PC-9 (cell line): ENCODE data around the gene LDHAL6A. TPM values are rescaled to one million over a fixed set of nuclear protein-coding genes. Genes with fewer than 3 reads are reported as not detected.

Experiments used
- total RNA-seq: library from RNA; stranded (reverse); gene quantifications from 2 replicates; pipeline ENCODE4 v1.2.3, GENCODE V29; 2021

The LDHAL6A gene
- total RNA-seq, 1 experiment from 2014 or later, result not detected

Other genes with a start within 250 kb of the LDHAL6A start
- gene SAA4, start 219.1 kb upstream of the LDHAL6A start, total RNA-seq, result not detected in 2 replicates
- 1.2 TPM in 1 of 2 replicates, not detected in the other for gene SAA2, start 207.2 kb upstream of the LDHAL6A start, total RNA-seq
- gene SAA1, start 189.6 kb upstream of the LDHAL6A start, total RNA-seq, result 1.9 TPM in 1 of 2 replicates, not detected in the other
- gene HPS5, start 133.7 kb upstream of the LDHAL6A start, total RNA-seq, result 35.2 and 39.2 TPM in 2 replicates
- 72.9 and 89.1 TPM in 2 replicates for gene GTF2H1, start 133.3 kb upstream of the LDHAL6A start, total RNA-seq
- 716 and 962 TPM in 2 replicates for gene LDHA, start 61.3 kb upstream of the LDHAL6A start, total RNA-seq
- not detected in 2 replicates for gene LDHC, start 43.5 kb upstream of the LDHAL6A start, total RNA-seq
- gene TSG101, start 71.1 kb downstream of the LDHAL6A start, total RNA-seq, result 81.1 and 97.1 TPM in 2 replicates
- gene UEVLD, start 132.9 kb downstream of the LDHAL6A start, total RNA-seq, result 20.2 and 31.6 TPM in 2 replicates
- 5.8 and 7.9 TPM in 2 replicates for gene MISFA, start 143.9 kb downstream of the LDHAL6A start, total RNA-seq
- gene SPTY2D1, start 178.5 kb downstream of the LDHAL6A start, total RNA-seq, result 22.3 and 23.7 TPM in 2 replicates
- gene TMEM86A, start 242.9 kb downstream of the LDHAL6A start, total RNA-seq, result 1.4 and 2.1 TPM in 2 replicates